GM21619 (cell line): ENCODE data around the gene PACSIN2.

ENCODE experiments used
- ATAC-seq: cut with Tn5 transposase; IDR thresholded peaks from one replicate; pipeline ENCODE4 v1.9.1; 2021; ENCODE audit not compliant: unreplicated experiment

Gene PACSIN2

DNA sequence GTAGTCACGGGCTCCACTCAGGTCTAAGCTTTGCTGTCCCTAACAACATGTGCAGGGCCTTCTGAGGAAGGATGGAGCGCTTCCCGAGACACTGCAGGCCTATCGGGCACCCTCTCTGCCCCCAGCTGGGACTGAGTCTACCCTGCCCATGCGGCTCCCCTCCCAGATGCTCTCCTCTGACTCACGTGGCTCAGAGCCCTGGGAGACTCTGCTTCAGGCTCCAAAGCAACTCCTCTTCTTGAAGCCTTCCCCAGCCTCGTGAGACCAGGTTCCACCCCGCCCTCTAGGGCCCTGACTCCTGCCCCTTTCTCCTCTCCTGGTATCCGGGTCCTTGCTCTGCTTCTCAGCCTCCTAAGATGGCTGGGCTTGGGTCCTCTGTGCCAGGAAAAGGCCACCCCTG is 129.5 kb downstream of the PACSIN2 start:
- no peak for ATAC-seq

DNA sequence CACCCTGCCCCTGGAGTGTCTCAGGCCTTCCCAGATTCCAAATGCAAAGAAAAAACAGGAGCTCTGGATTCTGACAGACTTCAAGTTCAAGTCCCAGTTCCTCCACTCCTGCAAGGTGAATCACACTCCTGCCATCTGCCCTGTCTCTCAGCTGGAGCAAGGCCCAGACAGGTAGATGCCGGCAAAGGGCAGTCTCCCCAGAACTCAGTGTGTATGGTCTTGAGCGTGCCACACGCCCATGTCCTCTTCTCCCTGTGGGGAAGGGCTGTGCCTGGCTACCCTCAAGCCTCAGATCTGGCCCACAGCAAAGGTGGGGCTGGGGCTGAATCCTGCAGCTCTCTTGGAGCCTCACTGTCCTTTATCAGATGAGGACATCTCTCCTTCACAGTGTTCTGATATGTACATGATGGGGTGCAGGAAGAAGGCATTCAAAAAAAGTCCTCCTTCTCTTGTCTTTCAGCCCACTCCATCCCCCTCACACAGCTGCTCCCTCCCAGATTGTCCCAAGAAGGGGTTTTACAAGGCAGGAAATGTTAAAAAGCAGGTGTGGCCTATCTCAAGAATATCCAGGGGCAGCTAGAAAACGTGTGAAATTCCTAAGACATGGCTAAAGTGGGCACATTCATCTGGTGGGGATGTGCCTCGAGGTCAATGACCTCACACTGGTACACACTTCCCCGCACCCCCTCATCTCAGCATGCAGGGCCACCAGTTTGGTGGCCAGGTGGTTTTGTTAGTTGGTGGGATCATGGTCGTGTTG is 130.2 kb downstream of the PACSIN2 start:
- no peak for ATAC-seq

GRCh38 chr22:42883970-42884369 is 131.0 kb downstream of the PACSIN2 start:
- no peak for ATAC-seq

DNA sequence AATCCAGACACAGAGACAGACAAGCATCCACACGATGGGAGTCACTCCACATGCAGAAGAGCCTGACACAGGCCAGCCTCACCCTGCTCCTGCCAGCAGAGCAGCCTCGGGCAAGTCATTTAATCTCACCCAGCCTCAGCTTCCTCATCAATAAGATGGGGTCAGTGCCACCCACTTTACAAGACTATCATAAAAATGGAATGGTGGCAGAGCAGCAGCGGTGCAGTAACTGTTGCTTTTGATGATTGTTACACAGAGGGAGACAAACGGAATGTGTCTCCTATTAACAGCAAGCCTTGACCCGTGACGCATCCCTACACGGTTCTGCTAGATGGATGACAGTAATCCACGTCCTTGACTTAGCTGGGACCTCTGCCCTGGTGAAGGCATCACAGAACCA is 131.8 kb downstream of the PACSIN2 start:
- no peak for ATAC-seq

DNA sequence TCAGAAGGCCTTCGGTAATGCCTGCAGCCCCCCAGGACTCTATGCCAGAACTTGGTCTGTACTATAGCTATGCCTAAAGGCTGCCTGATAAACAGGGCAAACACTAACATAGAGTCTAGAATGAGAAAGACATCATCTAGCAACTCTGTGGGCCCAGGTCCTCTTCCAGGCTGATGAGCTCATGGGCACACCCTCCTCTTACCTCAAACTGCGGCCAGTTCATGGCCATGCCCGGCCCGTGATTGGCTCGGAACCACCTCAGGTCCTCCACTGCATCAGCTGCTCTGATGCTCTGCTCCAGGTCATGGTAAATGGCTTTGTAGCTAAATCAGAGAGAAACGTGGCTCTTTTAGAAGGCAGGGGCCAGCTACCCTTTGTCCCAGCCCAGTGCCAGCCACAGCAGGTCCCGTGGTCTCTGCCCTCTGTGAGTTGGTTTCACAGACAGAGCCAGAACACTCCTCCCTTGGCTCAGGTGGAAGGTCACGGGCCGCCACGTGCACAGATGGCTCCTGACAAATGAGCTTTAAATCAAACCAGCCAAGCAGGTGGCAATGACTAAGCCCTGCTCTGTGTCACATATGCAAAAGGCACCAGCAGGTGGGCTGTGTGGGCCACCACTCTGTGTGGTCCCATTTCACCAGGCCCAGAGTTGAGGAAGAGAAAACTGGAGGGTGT is 132.8 kb downstream of the PACSIN2 start:
- no peak for ATAC-seq

DNA sequence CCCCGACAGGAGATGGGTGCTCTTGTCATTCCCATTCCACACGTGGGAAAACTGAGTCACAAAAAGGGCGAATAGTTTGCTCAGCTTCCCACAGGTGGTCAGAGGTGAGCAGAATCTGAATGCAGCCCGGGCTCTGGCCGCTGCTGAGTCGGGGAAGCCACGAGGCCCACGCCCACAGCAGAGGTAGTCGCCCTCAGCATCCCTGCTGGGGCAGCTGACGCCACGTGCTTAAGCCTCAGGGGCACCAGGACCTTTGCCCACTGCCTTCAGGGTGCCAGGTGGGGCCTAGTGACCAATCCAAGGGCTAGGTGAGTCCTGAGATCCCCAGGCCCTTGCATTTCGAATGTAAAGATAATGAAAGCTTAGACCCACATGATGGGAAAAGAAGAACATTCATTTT is 133.7 kb downstream of the PACSIN2 start:
- no peak for ATAC-seq

GRCh38 chr22:42880815-42881214 is 134.1 kb downstream of the PACSIN2 start:
- no peak for ATAC-seq

DNA sequence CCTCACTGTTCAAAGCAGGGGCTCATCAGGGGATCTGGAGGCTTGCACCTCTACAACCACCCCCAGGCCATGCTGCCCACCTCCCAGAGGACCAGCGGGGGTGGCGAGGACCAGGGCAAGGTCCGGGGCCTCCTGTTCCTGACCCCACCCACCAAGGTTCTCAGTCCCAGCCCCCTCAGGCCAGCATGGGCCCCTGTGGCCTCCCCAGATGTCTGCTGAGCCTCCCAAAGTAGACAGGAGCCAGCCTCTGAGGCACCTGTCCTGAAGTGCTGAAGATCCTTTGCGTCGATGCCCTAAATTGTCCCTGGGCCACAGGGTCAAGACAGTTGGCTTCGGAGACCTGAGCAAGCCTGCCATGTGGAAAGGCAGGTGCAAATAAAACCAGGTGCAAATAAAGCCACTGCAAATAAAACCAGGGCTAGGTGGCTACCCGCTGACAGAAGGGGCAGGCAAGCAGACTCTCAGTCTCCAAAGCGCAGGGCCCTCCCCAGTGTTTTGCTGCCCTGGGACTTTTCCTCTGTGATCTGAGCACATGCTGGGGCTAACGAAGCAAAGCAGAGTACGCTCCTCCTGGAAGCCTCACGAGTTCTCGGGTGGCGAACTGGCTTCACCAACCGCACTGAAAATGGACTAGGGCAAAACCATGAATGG is 135.5 kb downstream of the PACSIN2 start:
- ATAC-seq = no peak

DNA sequence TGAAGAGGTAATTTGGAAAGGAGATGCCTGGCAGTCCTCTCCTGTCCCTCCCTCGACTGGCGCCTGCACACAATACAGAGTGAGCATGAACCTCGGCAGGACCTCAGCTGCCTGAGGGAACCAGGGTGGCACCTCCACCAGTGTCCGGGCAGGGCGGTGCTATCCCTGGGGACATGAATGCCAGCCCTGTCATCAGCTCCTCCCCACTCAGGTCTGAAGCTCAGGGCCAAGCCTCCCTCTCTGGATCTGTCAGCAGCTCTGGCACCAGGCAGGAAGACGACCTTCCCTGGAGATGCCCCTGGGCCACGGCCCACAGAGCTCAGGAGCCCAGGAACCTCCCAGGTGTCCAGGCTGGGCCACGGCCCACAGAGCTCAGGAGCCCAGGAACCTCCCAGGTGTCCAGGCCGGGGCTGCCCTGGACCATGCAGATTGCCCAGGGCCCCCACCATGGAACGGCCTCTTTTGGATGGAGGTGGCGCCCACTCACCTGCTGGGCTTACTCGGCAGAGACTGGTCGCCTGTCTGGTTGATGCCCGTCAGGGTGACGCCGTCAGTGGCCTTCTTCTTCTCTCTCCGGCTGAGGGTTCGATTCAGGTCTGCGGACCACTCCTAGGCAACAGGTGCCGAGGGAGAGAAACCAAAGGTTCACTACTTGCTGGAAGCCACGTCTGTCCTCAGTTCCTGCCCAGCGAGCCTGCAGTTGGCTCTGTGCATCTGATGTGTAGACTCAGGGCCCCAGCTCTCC is 136.2 kb downstream of the PACSIN2 start:
- no peak for ATAC-seq

GRCh38 chr22:42877597-42878340 is 137.2 kb downstream of the PACSIN2 start:
- ATAC-seq = no peak

- ATAC-seq = no peak
These were observed 137.8 kb downstream of the PACSIN2 start for GRCh38 chr22:42877158-42877557.

GRCh38 chr22:42876041-42876440 is 138.9 kb downstream of the PACSIN2 start:
- no peak for ATAC-seq

DNA sequence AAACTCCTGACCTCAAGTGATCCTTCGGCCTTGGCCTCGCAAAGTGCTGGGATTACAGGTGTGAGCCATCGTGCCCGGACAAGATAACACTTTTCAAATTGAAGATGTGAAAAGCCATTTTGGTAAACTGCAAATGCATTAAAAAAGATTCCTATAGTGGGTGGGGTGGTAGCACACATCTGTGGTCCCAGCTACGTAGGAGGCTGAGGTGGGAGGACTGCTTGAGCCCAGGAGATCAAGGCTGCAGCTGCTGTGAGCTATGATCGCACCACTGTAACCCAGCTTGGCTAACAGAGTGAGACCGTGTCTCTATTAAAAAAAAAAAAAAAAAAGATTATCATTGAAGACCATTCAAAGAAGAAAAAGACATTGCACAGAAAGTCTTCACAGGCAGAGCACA is 140.9 kb downstream of the PACSIN2 start:
- ATAC-seq = no peak

GRCh38 chr22:42873356-42873755 is 141.6 kb downstream of the PACSIN2 start:
- ATAC-seq = no peak

DNA sequence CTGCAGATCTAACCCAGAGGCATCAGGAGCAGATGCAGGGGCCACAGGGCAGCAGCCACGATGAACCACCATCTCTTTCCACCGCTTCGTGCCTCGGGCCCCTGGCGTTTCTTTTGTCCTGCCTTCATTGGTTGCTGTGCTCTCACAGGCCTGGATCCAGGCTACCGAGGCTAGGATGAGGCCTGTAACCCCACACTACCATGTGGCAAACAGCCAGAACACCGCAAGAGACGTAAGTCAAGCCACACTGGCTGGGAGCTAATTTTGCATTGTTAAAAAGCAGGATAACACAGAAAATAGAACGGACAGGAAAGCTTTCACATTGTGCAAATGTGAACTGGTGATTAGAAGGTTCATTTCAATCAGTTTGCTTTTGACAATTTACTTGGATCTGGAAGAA is 142.1 kb downstream of the PACSIN2 start:
- no peak for ATAC-seq

DNA sequence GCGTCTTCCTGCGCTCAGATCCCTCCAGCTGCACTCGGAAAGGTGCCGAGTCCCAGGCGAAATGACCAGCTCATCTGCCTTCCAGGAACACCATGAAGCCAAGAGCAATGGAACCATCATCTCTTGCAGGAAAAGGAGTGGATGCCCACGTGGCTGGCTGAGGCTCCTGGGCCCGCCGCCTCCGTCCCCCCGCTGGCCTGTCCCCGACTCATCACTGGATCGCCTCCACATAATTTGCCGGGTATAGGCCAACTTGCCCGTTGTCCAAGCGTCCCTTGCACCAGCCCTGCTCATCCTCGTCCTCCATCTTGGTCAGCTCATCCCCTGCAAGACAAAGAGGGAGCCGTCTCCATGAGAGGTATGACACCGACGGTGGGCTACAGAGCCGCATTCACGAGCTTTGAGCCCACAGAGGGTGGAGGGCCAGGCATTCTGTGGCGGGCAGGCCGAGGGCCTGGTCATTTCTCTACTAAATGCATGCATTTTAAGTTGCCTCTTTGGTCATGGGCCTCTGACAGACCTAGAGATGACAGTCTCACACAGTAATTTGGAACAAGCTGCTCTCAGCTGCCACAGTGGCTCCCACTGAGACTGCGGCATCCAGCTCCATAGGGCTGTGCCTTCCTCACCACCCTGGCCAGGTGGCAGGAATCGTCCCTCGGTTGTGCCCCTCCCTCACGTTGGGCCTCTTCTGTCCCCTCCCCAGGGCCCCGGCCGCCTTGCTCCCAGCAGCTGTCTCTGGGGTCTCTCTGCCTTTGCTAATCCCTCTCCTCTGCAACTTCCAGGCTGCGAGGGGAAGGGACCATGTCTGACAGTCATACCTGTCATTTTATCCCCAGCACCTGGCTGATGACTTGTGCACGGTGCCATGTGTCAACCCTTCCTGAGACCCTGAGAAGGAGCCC is 143.6 kb downstream of the PACSIN2 start:
- no peak for ATAC-seq

GRCh38 chr22:42869888-42870480 is 145.0 kb downstream of the PACSIN2 start:
- ATAC-seq = no peak

GRCh38 chr22:42869463-42869862 is 145.5 kb downstream of the PACSIN2 start:
- ATAC-seq = no peak

DNA sequence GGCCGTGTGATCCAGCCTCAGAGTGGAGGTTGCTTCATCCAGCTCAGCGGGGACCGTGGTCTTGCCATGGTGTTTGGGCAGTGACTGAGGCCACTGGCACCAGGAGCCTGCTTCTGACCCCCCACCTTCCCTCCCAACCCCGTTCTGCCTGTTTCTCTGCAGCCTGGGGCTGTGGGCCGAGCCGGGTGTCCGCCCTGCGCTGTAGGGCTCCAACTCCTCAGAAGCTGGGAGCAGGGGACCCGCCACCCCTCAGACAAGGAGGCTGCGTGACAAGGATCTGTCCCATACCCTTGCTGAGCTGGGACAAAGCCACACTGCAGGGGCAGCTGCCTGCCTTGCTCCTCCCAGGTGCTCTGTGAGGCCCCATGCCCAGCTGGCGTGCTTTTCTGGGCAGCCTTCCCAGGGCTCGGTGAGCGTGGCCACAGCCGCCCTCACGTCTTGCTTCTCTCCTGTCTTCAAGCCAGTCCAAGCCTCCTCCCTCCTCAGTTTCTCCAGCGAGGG is 146.1 kb downstream of the PACSIN2 start:
- ATAC-seq = no peak
